Esophagus squamous epithelium (tissue), 5 donors: ENCODE data around the gene ATG12. TPM values are rescaled to one million over a fixed set of nuclear protein-coding genes. Genes with fewer than 3 reads are reported as not detected.

ENCODE experiments used
- DNase-seq: peaks from one replicate; lab custom pipeline; 2025; lab: John Stamatoyannopoulos, UW
- H3K27ac ChIP-seq, 4 donors: fragments of 200-600 bp; sonication (generic); one replicate each; pipeline ENCODE4 v1.5.1; 2016 to 2019; ENCODE audit warnings: mild to moderate bottlenecking in 1 of 4
- H3K27me3 ChIP-seq, 4 donors: fragments of 200-600 bp; sonication (generic); 1 replicate in 3 of 4; 2 replicates in 1 of 4; pipeline versions ENCODE4 v1.5.1 to v1.6.0; 2017 to 2021; ENCODE audit warnings: antibody characterized with exemption in 1 of 4
- H3K36me3 ChIP-seq, 3 donors: fragments of 200-600 bp; sonication (generic); one replicate each; pipeline ENCODE4 v1.5.1; 2016 to 2019
- H3K4me1 ChIP-seq, 3 donors: fragments of 200-600 bp; sonication (generic); one replicate each; pipeline ENCODE4 v1.5.1; 2017 to 2019
- H3K4me3 ChIP-seq, 4 donors: fragments of 200-600 bp; sonication (generic); 1 replicate in 3 of 4; 2 replicates in 1 of 4; pipeline ENCODE4 v1.5.1; 2016 to 2019; ENCODE audit warnings: mild to moderate bottlenecking in 2 of 4, moderate library complexity in 1 of 4
- H3K9me3 ChIP-seq, 3 donors: fragments of 200-600 bp; sonication (generic); one replicate each; pipeline ENCODE4 v1.5.1; 2016 to 2019
- POLR2A ChIP-seq, 4 donors: fragments of 450-650 bp; IDR thresholded peaks; one replicate each; pipeline ENCODE4 v1.6.1; 2017; ENCODE audit warnings: antibody characterized with exemption in 4 of 4, mild to moderate bottlenecking in 4 of 4, moderate library complexity in 3 of 4
- WGBS, 2 donors: methylation state at CpG; one replicate each; pipeline ENCODE4 v1.1.5; 2018; 5-methylcytosine and 5-hydroxymethylcytosine counted together
- intact Hi-C: fragments of 100-400 bp; cut with DNase I; formaldehyde crosslinking; loops from one replicate; pipeline ENCODE4 v1.15.0; 2022
- total RNA-seq, 4 donors: library from RNA; depleted of rRNA; stranded (reverse); fragments of >200 nt; gene quantifications; one replicate each; pipeline ENCODE4 v1.1.0, GENCODE V29; 2016
- TF ChIP-seq, protein P1 (sequence below), 6 experiments: fragments of 450-650 bp in 4 of 6; fragments of 200-600 bp in 2 of 6; sonication (generic) in 2 of 6; IDR thresholded peaks; one replicate each; pipeline ENCODE4 v1.5.1; 2016 to 2019; ENCODE audit warnings: antibody characterized with exemption in 6 of 6, mild to moderate bottlenecking in 4 of 6, moderate library complexity in 4 of 6
- donor health status: DM: yes; HTN: yes; CAD: no.

ATG12 gene
- total RNA-seq, 4 donors from 2014 or later: 15.7 to 37.8 (median 33.5) TPM

DNA sequence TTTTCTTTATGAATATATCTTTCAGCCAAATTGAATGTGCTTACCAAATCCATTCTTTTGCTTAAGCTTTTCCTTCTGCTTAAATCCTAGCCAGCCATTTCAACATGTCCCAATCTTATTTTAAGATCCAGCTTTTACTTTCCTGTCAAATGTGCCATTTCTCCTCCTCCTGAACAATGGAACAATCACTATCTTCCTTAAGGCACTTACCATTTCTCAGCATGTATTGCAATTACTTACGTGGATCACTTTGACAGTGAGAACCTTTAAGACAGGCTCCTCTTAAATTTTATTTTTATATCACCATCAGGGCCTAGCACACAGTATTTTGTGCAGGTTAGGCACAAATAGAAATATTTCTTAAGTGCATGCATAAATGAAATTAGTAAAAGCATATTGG, 20.5 kb downstream of the ATG12 start:
- Histone ChIP-seq H3K36me3 (no peaks in the 10 kb centered on the region), H3K4me3 (no peak overlapping the region), H3K4me1 (peaks cover 2 to 11% (median 7%) of the 10 kb centered on the region in 3 donors), H3K27ac (no peak overlapping the region), H3K27me3 (peaks cover 0 to 38% (median 3%) of the 10 kb centered on the region in 4 donors), H3K9me3 (peaks cover 0 to under 1% (median 0%) of the 10 kb centered on the region in 3 donors)
- TF ChIP-seq POLR2A (IDR thresholded peaks at IDR 0.05): no peak
- TF ChIP-seq, protein P1, sequence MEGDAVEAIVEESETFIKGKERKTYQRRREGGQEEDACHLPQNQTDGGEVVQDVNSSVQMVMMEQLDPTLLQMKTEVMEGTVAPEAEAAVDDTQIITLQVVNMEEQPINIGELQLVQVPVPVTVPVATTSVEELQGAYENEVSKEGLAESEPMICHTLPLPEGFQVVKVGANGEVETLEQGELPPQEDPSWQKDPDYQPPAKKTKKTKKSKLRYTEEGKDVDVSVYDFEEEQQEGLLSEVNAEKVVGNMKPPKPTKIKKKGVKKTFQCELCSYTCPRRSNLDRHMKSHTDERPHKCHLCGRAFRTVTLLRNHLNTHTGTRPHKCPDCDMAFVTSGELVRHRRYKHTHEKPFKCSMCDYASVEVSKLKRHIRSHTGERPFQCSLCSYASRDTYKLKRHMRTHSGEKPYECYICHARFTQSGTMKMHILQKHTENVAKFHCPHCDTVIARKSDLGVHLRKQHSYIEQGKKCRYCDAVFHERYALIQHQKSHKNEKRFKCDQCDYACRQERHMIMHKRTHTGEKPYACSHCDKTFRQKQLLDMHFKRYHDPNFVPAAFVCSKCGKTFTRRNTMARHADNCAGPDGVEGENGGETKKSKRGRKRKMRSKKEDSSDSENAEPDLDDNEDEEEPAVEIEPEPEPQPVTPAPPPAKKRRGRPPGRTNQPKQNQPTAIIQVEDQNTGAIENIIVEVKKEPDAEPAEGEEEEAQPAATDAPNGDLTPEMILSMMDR (IDR thresholded peaks at IDR 0.05): no peak
- intact Hi-C loops: no loop called here
- DNase-seq: no peak
- WGBS, 2 donors: 81 to 100% methylated on average over 1 of the region's 1 CpG

DNA sequence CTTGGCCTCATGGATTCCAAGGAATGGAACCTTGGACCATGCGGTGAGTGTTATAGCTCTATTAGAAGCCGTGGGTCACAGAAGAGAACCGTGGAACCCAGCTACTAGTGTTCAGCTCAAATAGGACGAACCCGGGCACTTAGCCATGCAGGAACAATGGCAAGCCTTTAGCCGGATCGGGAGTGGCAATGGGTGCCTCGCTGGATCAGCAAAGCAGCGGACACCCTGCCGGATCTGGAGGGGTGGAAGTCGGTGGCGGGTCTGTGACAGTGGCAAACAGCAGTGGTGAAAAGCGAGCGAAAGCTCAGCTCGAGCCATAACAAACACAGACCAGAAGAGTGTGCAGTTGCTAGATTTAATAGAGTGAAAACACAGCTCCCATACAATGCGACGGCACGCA, 22.5 kb downstream of the ATG12 start:
- no peak for TF ChIP-seq POLR2A (IDR thresholded peaks at IDR 0.05)
- TF ChIP-seq, protein P1 (IDR thresholded peaks at IDR 0.05): no peak
- H3K9me3 ChIP-seq: no peaks in the 10 kb centered on the region
- H3K27ac ChIP-seq: no peak overlapping the region
- intact Hi-C loops: no loop called here
- no peaks in the 10 kb centered on the region for H3K36me3 ChIP-seq
- H3K4me3 ChIP-seq: no peak overlapping the region
- 67 to 86% methylated on average over 16 to 17 of the region's 18 CpGs for WGBS, 2 donors
- H3K27me3 ChIP-seq: peaks cover 0 to 59% (median 12%) of the 10 kb centered on the region in 4 donors
- no peak for DNase-seq
- H3K4me1 ChIP-seq: peaks cover 11 to 17% (median 12%) of the 10 kb centered on the region in 3 donors

DNA sequence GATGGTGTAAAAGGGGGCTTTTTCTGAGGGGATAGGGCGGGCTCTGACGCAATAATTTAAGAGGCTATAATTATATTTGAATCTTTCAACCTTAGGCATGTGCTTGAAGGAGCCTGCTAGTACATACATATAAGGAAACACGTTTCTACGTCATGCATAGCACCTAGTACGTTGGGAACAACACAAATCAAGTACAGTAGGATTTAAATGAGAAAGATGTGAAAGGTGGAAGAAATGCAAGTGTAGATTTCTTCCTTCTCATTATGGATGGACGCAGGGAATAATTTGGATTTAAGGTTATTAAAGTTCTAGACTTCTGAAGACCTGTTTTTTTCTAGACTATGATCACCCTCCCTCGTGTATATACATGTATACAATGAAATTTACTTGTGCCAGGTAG, 24.0 kb downstream of the ATG12 start:
- intact Hi-C loops: no loop called here
- Histone ChIP-seq H3K36me3 (no peaks in the 10 kb centered on the region), H3K4me1 (peaks cover 11 to 17% (median 12%) of the 10 kb centered on the region in 3 donors), H3K27me3 (peaks cover 0 to 73% (median 12%) of the 10 kb centered on the region in 4 donors), H3K4me3 (no peak overlapping the region), H3K9me3 (no peaks in the 10 kb centered on the region), H3K27ac (no peak overlapping the region)
- TF ChIP-seq, protein P1 (IDR thresholded peaks at IDR 0.05): no peak
- TF ChIP-seq POLR2A (IDR thresholded peaks at IDR 0.05): no peak
- no peak for DNase-seq
- 75 to 84% methylated on average over 7 of the region's 7 CpGs for WGBS, 2 donors

DNA sequence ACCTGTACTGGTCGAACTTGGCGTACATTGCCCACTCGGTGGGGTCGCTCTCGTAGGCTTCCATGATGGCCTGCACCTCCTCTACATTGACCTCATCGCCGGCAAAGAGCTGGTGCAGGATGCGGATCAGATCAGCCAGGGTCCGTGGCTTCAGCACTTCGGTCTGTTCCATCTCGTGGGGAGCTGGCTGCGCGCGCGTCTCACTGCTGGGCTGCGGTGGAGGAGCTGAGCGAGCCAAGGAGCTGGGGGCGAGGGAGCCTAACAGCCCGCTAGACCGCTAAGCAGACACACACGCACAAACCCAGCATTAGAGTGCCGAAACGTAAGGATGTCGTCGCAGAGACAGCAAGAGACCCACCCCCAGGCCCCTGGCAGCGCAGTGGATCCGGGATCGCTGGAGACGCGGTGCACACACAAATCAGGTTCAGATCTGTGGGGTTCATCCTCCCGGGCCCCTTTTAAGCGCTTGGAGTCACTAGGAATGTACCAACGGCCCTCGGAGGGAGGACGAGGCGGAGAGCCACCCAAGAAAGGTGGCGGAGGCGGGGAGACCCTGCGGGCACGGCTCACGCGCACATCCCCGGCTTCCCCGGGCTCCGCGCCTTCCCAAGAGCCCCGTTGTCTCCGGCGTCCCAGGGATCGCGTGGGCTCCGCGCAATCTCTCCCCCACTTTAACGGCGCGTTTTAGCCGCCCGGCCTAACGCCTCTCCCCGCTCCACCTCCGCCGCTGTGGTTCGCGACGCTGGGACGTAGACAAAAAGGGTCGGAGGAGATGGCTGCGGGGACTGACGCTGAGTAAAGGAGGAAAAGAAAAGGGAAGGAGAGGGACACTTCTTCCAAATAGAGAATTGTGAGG, 24.9 kb downstream of the ATG12 start, which contains the start of gene CDO1:
Gene CDO1, minus strand, starts transcription at position 434 of the 856 bp plus-strand sequence. Its CDS starts 262 bp downstream, at position 172.
- Histone ChIP-seq H3K36me3 (no peaks in the 10 kb centered on the region), H3K4me1 (peaks cover 11 to 17% (median 12%) of the 10 kb centered on the region in 3 donors), H3K9me3 (no peaks in the 10 kb centered on the region), H3K4me3 (peak within 1 kb of the TSS; percentile 26 to 63 (median 47)), H3K27me3 (peaks cover 0 to 76% (median 12%) of the 10 kb centered on the region in 4 donors), H3K27ac (peak within 1 kb of the TSS; percentile 57 to 75 (median 72))
- intact Hi-C loops: no loop called here
- no peak for DNase-seq
- WGBS, 2 donors: 0 to 5% methylated on average over 8 to 20 of the region's 69 CpGs
- TF ChIP-seq, protein P1 (IDR thresholded peaks at IDR 0.05): no peak
- TF ChIP-seq POLR2A (IDR thresholded peaks at IDR 0.05): peak in 1 of 4 donors; percentile 28

DNA sequence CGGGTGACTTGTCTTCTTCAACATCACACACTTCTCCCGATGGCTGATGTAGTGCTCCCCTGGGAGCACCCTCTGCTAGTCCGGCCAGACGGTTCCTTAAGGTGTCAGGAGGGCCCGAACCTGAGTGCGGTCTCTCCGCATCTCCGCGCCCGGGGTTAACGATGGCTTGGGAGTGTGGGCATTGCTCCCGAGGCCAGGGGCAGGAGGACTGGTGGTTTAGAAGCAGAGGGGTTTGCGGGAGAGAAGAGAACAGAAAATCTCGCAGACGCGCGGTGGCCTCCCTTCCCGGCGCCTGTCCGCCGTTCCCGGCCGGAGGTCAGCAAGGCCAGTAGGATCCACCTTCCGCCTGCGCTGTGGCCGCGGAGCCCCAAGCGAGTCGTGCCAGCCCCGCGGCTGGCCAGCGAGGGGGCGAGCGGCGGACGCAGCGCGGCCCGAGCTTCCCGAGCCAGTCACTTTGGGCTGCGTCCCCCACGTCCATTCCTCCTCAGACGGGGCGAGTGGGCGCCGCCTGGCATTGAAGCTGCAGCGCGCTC, 25.6 kb downstream of the ATG12 start:
- Histone ChIP-seq H3K4me1 (peaks cover 11 to 17% (median 12%) of the 10 kb centered on the region in 3 donors), H3K9me3 (no peaks in the 10 kb centered on the region), H3K4me3 (peak overlapping the region; percentile 26 to 63 (median 47)), H3K27me3 (peaks cover 0 to 76% (median 12%) of the 10 kb centered on the region in 4 donors), H3K27ac (peak overlapping the region in 3 of 4 donors; percentile 71 to 75 (median 72)), H3K36me3 (no peaks in the 10 kb centered on the region)
- 4 to 5% methylated on average over 2 to 7 of the region's 48 CpGs for WGBS, 2 donors
- no peak for DNase-seq
- intact Hi-C loops: no loop called here
- TF ChIP-seq, protein P1 (IDR thresholded peaks at IDR 0.05): no peak
- no peak for TF ChIP-seq POLR2A (IDR thresholded peaks at IDR 0.05)
